AG10803 (cell line): ENCODE results near the gene SLC48A1.

Experiments
- DNase-seq: peaks from one replicate; pipeline ENCODE4 v3.0.0; 2010; ENCODE audit warnings: low read depth
- H3K4me3 ChIP-seq: 2 replicates; pipeline ENCODE4 v1.5.1; 2011; ENCODE audit warnings: mild to moderate bottlenecking, low read length, control low read depth
- CTCF ChIP-seq: conservative IDR thresholded peaks from 2 replicates; pipeline ENCODE4 v1.5.1; 2011; ENCODE audit warnings: mild to moderate bottlenecking, low read length, control low read depth, inconsistent platforms

The SLC48A1 gene

GRCh38 chr12:47782372-47782770, 9.3 kb downstream of the SLC48A1 start:
- no peak for TF ChIP-seq CTCF
- DNase-seq, result no peak
- H3K4me3 ChIP-seq, result no peak overlapping the region

GRCh38 chr12:47783024-47783755, 10.2 kb downstream of the SLC48A1 start:
- no peak overlapping the region for H3K4me3 ChIP-seq
- no peak for TF ChIP-seq CTCF
- no peak for DNase-seq

- TF ChIP-seq CTCF, result no peak
- no peak overlapping the region for H3K4me3 ChIP-seq
- no peak for DNase-seq
These were observed 11.1 kb downstream of the SLC48A1 start for GRCh38 chr12:47783821-47784819.

- no peak overlapping the region for H3K4me3 ChIP-seq
- DNase-seq, result no peak
- no peak for TF ChIP-seq CTCF
These were observed 12.2 kb downstream of the SLC48A1 start for GRCh38 chr12:47785036-47785886.

- TF ChIP-seq CTCF, result no peak
- no peak overlapping the region for H3K4me3 ChIP-seq
- no peak for DNase-seq
These were observed 13.0 kb downstream of the SLC48A1 start for GRCh38 chr12:47785887-47786661.

- no peak overlapping the region for H3K4me3 ChIP-seq
- no peak for TF ChIP-seq CTCF
- no peak for DNase-seq
These were observed 13.7 kb downstream of the SLC48A1 start for GRCh38 chr12:47786662-47787280.
